GM19025 (cell line): ENCODE results near the gene DNAH17.

Experiments used
- ATAC-seq: cut with Tn5 transposase; IDR thresholded peaks from one replicate; pipeline ENCODE4 v1.9.1; 2021; ENCODE audit warnings: mild to moderate bottlenecking, low read depth, moderate library complexity; ENCODE audit not compliant: unreplicated experiment

Gene DNAH17

DNA sequence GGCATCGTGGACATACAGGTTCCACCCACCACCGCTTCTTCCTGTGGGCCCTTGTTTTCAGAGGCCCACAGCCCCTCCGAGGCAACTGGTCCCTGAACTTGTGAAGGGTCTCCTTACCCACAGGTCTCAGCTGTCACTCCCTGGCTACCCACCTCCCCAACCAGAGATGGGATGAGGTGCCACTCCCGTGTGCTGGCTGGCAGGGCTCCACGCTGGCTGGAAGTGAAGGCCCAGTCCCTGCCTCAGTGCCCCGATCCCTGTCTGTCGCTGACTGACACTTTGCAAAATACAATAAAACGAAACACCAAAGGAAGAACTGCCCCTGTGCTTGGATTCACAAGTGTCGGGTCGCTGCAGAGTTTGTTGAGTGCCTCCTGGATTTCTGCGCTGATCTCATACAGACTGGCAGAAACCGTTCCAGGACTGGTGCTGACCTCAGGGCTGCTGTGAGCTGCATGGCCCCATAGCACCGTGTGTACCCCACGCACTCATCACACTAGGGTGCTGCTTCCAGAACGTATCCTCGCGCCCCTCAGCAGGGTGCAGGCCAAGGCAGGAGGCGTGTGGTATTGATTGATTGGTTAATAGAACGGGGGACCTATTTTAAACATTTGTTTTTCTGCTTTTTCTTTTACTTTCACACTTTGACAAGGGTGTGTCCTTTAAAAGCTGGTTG, 141.7 kb downstream of the DNAH17 start:
- ATAC-seq: no peak

GRCh38 chr17:78434455-78435329, 142.5 kb downstream of the DNAH17 start:
- ATAC-seq: no peak

DNA sequence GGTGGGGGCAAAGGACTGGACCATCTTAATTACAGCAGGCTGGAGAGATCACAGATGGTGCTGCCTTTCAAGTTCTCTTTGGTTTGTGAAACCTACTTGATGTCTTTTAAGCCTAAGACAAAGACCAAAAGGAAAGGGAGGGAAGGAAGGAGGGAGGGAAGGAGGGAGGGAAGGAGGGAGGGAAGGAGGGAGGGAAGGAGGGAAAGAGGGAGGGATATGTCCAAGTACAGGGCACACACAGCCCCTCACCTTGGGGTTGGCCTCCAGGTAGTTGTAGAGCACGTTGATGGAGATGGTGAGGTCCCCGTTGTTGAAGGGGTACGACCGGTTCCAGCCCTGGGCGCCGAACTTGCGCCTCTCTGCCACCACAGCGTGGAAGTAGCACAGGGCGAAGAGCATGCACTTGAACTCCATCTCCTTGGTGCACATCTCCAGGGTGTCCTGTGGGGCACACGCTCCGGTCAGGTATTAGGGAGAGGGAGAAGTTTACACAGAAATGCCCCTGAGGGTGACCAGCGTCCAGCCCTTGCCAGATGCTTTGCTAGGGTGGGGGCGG, 143.3 kb downstream of the DNAH17 start:
- ATAC-seq: no peak

GRCh38 chr17:78433013-78433727, 144.0 kb downstream of the DNAH17 start:
- ATAC-seq: no peak

DNA sequence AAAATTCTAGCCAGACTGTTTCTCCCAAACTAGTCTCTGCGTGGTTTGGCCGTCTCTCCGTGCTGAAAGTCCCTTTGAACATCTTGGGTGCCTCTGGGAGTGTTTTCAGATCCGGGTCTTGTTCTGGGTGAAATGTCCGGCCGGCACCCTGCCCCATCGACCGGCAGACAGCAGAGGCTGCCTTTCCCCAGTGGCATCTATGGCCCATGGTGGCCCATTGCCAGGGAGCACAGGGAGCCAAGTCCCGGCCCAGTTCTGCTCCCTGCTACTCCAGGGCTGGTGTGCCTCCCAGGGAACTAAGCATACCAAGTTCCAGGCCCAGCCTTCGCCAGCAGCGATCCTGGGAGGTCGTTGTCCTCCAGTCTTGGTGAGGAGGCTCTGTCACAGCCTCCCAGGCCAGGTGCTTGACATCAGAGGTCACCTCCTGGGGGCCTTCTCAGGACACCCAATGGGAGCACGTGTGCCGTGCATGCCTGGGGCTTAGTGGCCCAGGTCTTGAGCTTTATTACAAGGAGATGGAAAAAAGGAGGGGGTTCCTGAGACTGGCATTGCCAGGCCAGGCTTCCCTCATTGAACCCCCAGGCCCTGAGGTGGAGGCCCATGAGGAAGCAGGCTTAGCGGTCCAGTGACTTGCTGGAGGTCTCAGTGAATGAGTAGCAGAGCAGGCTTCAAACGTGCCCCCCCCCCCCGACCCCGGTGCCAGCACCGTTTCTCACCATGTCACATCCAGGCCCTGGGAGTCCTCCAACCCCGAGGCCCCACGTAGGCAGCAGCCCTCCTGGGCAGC, 144.8 kb downstream of the DNAH17 start:
- ATAC-seq: no peak

GRCh38 chr17:78431692-78431958, 145.6 kb downstream of the DNAH17 start:
- no peak for ATAC-seq

- no peak for ATAC-seq
Observed at GRCh38 chr17:78430892-78431691, 146.1 kb downstream of the DNAH17 start.

DNA sequence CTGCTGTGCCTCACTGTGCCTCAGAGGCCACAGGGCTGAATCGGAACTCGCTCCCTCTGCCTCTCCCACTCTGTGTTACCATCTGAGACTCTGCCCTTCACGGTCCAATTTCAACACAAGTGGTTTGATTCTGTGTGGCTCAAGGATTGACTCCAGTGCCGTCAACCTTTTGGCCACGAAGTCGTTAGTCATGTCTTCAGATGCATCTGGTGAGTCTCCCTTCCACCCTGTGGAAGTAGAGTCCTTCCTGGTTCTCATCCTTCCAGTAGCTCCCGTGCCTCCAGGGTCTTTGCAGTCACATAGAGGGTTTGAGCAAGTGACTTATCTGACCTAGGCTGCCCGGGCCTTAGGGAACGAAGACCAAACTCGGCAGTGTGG, 147.6 kb downstream of the DNAH17 start:
- ATAC-seq: no peak

DNA sequence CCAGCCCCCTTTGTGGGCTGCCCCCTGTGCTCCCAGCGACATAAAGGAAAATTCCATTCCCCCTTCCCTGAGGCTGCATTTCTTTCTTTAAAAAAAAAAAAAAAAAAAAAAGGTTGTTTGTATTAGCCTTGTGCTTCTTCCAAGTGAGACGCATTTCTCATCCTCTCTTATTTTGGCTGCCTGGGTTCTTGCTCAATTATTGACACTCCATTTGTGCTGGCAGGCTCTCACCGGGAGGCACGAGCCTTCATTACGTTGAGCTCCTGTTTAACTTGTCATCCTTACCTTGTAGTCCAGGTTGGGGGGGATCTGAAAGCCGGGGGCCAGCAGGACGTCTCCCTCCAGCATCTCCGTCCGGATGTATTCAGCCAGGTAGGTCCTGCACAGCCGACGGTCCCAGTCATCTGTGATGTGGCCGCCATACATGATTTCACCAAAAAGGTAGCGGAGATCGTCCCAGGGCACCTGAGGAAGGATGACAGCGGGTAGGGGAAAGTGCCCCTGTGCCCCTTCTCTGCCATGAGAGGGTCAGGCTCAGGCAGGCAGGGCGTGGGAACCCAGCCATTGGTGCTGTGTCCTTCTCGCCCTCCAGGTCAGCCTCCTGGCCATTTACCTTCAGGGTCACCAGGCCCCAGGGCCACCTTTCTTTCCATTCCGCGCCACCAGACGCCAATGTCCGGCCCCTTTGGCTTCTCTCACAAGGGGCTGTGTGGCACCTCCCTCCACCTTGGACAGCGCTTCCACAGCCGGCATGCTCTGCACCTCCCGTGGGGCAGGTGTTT, 148.2 kb downstream of the DNAH17 start:
- no peak for ATAC-seq

- no peak for ATAC-seq
Observed at GRCh38 chr17:78428025-78428575, 149.1 kb downstream of the DNAH17 start.

- ATAC-seq: no peak
Observed at GRCh38 chr17:78427140-78427539, 150.1 kb downstream of the DNAH17 start.

- no peak for ATAC-seq
Observed at GRCh38 chr17:78426293-78426879, 150.8 kb downstream of the DNAH17 start.

DNA sequence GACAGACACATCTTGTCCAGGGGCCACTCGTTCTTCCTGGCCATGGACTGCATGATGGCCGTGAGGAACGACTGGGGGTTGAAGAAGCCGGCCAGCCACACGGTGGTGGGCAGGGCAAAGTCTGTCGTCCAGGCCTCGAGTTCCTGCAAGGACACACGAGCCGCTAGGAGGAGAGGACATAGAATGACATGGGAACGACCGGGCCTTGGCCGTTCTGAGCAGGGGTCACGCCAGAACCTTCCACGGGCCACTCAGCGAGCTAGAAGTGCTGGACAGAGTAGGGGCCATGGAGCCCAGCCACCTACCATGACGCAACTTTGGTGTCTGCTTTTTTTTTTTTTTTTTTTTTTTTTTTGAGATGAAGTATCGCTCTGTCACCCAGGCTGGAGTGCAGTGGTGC, 151.8 kb downstream of the DNAH17 start:
- ATAC-seq: no peak

DNA sequence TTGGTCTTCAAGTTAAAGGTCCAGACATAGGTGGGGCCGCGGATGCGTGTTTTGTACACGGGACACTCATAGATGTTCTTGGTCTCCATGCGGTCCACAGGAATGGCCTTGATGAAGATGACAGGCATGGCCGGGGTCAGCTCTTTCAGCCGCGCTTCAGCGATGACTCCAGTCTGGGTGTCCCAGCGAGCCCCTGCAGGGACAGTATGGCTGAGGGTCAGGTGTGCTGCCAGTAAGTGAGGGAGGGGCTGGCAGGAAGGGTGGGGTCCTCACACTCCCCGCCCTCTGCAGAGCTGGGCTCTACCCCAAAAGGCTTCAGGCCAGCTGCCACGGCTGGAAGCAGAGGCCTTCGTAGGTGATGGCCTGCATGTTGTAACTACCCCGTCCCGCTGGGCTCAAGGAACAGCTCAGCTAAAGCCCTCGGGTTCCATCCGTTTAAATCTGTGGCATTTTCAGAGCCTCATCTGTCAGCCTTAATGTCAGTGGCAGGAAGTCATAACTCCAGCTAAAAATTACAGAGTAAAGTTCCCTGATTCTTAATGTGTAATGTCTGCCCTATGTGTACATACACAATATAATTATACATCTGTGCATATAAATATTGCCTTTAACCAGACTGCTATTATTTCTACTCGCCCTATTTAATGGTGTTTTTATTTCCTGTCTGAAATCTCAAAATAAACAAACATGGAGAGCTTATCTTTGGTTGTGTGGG, 153.1 kb downstream of the DNAH17 start:
- no peak for ATAC-seq

GRCh38 chr17:78422872-78423588, 154.2 kb downstream of the DNAH17 start:
- ATAC-seq: no peak

GRCh38 chr17:78422267-78422605, 155.0 kb downstream of the DNAH17 start:
- ATAC-seq: no peak
